Gastrocnemius medialis (tissue), 4 donors: ENCODE results near the gene HNRNPU. TPM values are rescaled to one million over a fixed set of nuclear protein-coding genes. Genes with fewer than 3 reads are reported as not detected.

ENCODE experiments used
- ATAC-seq, 2 donors: fragments of 150-250 bp; one replicate each; pipeline ENCODE4 v1.9.1; 2016
- DNase-seq, 2 donors: peaks; one replicate each; pipeline ENCODE4 v3.0.0-alpha.2; 2019
- H3K27ac ChIP-seq, 4 donors: fragments of 200-600 bp; sonication (generic); 1 replicate in 1 of 4; 2 replicates in 3 of 4; pipeline ENCODE4 v1.5.1; 2016 to 2018; ENCODE audit warnings: mild to moderate bottlenecking in 2 of 4, moderate library complexity in 1 of 4
- H3K27me3 ChIP-seq, 3 donors: fragments of 200-600 bp; sonication (generic) in 2 of 3; 1 replicate in 1 of 3; 2 replicates in 2 of 3; pipeline versions ENCODE4 v1.5.1 to v1.6.0; 2016 to 2019; ENCODE audit warnings: mild to moderate bottlenecking in 1 of 3, moderate library complexity in 1 of 3
- H3K36me3 ChIP-seq, 2 donors: fragments of 200-600 bp; sonication (generic) in 1 of 2; one replicate each; pipeline ENCODE4 v1.5.1; 2017 to 2018
- H3K4me1 ChIP-seq, 2 donors: fragments of 200-600 bp; sonication (generic) in 1 of 2; one replicate each; pipeline ENCODE4 v1.5.1; 2016 to 2017; ENCODE audit warnings: mild to moderate bottlenecking in 2 of 2
- H3K4me3 ChIP-seq, 4 donors: fragments of 200-600 bp; sonication (generic) in 3 of 4; 1 replicate in 1 of 4; 2 replicates in 3 of 4; pipeline ENCODE4 v1.5.1; 2016 to 2019; ENCODE audit warnings: mild to moderate bottlenecking in 2 of 4
- H3K9me3 ChIP-seq, 3 donors: fragments of 200-600 bp; sonication (generic) in 2 of 3; 1 replicate in 1 of 3; 2 replicates in 2 of 3; pipeline ENCODE4 v1.5.1; 2016 to 2019
- CTCF ChIP-seq, 5 experiments: fragments of 450-650 bp in 3 of 5; fragments of 200-600 bp in 2 of 5; sonication (generic) in 2 of 5; IDR thresholded peaks in 4 of 5; conservative IDR thresholded peaks in 1 of 5; 1 replicate in 4 of 5; 2 replicates in 1 of 5; pipeline ENCODE4 v1.5.1; 2016 to 2019; ENCODE audit warnings: antibody characterized with exemption in 5 of 5, mild to moderate bottlenecking in 3 of 5, moderate library complexity in 3 of 5
- POLR2A ChIP-seq, 2 donors: fragments of 450-650 bp; IDR thresholded peaks; one replicate each; pipeline ENCODE4 v1.6.1; 2017; ENCODE audit warnings: antibody characterized with exemption in 2 of 2, mild to moderate bottlenecking in 2 of 2, moderate library complexity in 2 of 2
- in situ Hi-C, 4 donors: fragments of 200-750 bp; cut with MboI; loops; one replicate each; pipeline versions ENCODE4 v1.15.0 to v1.8.0; 2017; ENCODE audit warnings: low sequenced_read_pairs in 4 of 4
- intact Hi-C: fragments of 100-400 bp; cut with DNase I; formaldehyde crosslinking; loops from one replicate; pipeline ENCODE4 v1.15.1; 2023; ENCODE audit warnings: low total_unique reads
- total RNA-seq, 4 donors: library from RNA; depleted of rRNA; stranded (reverse); fragments of >200 nt; gene quantifications; one replicate each; pipeline versions ENCODE4 v1.1.0 to v1.2.3, GENCODE V29; 2016

HNRNPU gene
- total RNA-seq, 4 donors from 2014 or later, result 167 to 243 (median 207) TPM

- Histone ChIP-seq H3K4me1 (peaks cover 12 to 13% of the 10 kb centered on the region in 2 donors), H3K36me3 (no peaks in the 10 kb centered on the region), H3K9me3 (no peaks in the 10 kb centered on the region), H3K27me3 (no peaks in the 10 kb centered on the region), H3K27ac (no peak overlapping the region), H3K4me3 (no peak overlapping the region)
- intact Hi-C loops (loop anchor here (2.0 kb wide), 1 partner anchor 33 kb away; the partner anchor contains the start of gene HNRNPU), in situ Hi-C loops (loop anchor here in 1 of 4 donors (25.0 kb wide), 1 partner anchor 140 kb away; no protein-coding TSS in a partner anchor)
- TF ChIP-seq POLR2A (IDR thresholded peaks at IDR 0.05) (no peak), CTCF (IDR thresholded peaks at IDR 0.05 in 4 of 5, conservative IDR thresholded peaks at IDR 0.05 in 1 of 5) (no peak)
- DNase-seq, result no peak
- ATAC-seq, result no peak
Observed at GRCh38 chr1:244897476-244898254, 33.3 kb upstream of the HNRNPU start.

DNA sequence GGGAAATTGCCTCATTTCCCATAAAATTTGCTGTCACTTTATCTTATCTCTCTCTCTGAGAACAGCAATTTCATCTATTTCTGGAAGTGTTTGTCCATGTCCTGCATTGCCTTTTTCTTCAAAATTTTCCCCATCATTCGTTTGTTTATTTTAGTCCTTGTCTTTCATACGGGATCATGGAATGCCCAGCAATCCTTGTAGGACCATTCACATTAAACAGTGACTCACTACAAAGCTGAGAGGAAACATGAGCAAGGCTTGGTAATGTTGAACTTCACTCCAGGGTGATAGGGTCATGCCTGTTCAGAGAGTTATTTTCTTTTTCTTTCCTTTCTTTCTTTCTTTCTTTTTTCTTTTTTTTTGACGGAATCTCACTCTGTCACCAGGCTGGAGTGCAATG is 32.2 kb upstream of the HNRNPU start:
- Histone ChIP-seq H3K4me3 (no peak overlapping the region), H3K9me3 (no peaks in the 10 kb centered on the region), H3K27me3 (no peaks in the 10 kb centered on the region), H3K27ac (no peak overlapping the region), H3K4me1 (peaks cover 12 to 13% of the 10 kb centered on the region in 2 donors), H3K36me3 (no peaks in the 10 kb centered on the region)
- TF ChIP-seq POLR2A (IDR thresholded peaks at IDR 0.05) (no peak), CTCF (IDR thresholded peaks at IDR 0.05 in 4 of 5, conservative IDR thresholded peaks at IDR 0.05 in 1 of 5) (no peak)
- no peak for ATAC-seq
- in situ Hi-C loops, result loop anchor here in 1 of 4 donors (25.0 kb wide), 1 partner anchor 141 kb away; no protein-coding TSS in a partner anchor
- intact Hi-C loops, result no loop called here
- DNase-seq, result no peak

DNA sequence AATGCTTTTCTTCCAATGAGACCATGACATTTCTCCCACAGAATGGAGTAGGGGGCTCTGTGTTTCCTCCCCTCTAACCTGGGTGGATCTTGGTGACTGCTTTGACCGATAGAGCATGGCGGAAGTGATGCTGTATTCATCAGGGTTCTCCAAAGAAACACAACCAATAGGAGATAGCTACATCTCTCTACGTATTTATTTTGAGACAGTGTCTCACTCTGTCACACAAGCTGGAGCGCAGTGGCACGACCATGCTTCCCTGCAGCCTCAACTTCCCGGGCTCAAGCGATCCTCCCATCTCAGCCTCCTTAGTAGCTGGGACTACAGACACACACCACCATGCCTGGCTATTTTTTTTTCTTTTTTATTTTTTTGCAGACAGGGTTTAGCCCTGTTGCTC is 29.5 kb upstream of the HNRNPU start:
- Histone ChIP-seq H3K4me3 (no peak overlapping the region), H3K27me3 (no peaks in the 10 kb centered on the region), H3K4me1 (peaks cover 1 to 4% of the 10 kb centered on the region in 2 donors), H3K27ac (no peak overlapping the region), H3K36me3 (no peaks in the 10 kb centered on the region), H3K9me3 (no peaks in the 10 kb centered on the region)
- intact Hi-C loops, result no loop called here
- ATAC-seq (no peak), DNase-seq (no peak)
- no peak for TF ChIP-seq CTCF (IDR thresholded peaks at IDR 0.05 in 4 of 5, conservative IDR thresholded peaks at IDR 0.05 in 1 of 5)
- TF ChIP-seq POLR2A (IDR thresholded peaks at IDR 0.05), result no peak
- in situ Hi-C loops, result loop anchor here in 1 of 4 donors (25.0 kb wide), 1 partner anchor 143 kb away; no protein-coding TSS in a partner anchor

DNA sequence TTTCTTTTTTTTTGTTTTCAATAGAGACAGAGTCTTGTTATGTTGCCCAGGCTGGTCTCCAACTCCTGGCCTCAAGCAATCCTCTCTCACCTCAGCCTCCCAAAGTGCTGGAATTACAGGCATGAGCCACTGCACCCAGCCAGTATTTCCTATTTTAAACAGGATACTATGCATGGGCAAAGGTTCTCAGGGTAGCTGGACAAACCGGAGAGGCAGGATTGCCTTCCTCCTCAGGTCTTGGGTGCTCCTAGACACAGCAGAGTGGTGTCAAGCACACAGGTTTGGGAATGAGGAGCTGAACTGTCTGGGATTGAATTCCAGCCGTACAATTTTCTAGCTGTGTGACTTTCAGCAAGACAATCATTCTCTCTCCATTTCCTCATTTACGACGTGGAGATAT is 22.9 kb upstream of the HNRNPU start:
- Histone ChIP-seq H3K36me3 (no peaks in the 10 kb centered on the region), H3K9me3 (no peaks in the 10 kb centered on the region), H3K27ac (no peak overlapping the region), H3K27me3 (no peaks in the 10 kb centered on the region), H3K4me3 (no peak overlapping the region), H3K4me1 (no peaks in the 10 kb centered on the region)
- ATAC-seq (no peak), DNase-seq (no peak)
- intact Hi-C loops, result no loop called here
- TF ChIP-seq POLR2A (IDR thresholded peaks at IDR 0.05), result no peak
- in situ Hi-C loops, result loop anchor here in 1 of 4 donors (25.0 kb wide), 1 partner anchor 150 kb away; no protein-coding TSS in a partner anchor

GRCh38 chr1:244881552-244882280 is 17.4 kb upstream of the HNRNPU start:
- no peaks in the 10 kb centered on the region for H3K4me1 ChIP-seq
- no peaks in the 10 kb centered on the region for H3K27me3 ChIP-seq
- no peak overlapping the region for H3K27ac ChIP-seq
- no peak for TF ChIP-seq POLR2A (IDR thresholded peaks at IDR 0.05)
- no peak for TF ChIP-seq CTCF (IDR thresholded peaks at IDR 0.05 in 4 of 5, conservative IDR thresholded peaks at IDR 0.05 in 1 of 5)
- H3K4me3 ChIP-seq, result no peak overlapping the region
- no peaks in the 10 kb centered on the region for H3K9me3 ChIP-seq
- in situ Hi-C loops, result loop anchor here in 1 of 4 donors (25.0 kb wide), 1 partner anchor 156 kb away; no protein-coding TSS in a partner anchor
- no peak for DNase-seq
- no peaks in the 10 kb centered on the region for H3K36me3 ChIP-seq
- intact Hi-C loops, result no loop called here
- ATAC-seq, result no peak
